Transverse colon (tissue), 4 donors: ENCODE data around the gene GALM. TPM values are rescaled to one million over a fixed set of nuclear protein-coding genes. Genes with fewer than 3 reads are reported as not detected.
"Not testable (repeated sequence)": the region's sequence is repeated elsewhere in the genome, so short reads cannot be mapped to it uniquely, and the experiment has no call there.

Experiments
- DNase-seq: peaks from one replicate; pipeline ENCODE4 v3.0.0-alpha.2; 2019
- H3K27ac ChIP-seq, 4 donors: fragments of 200-600 bp; sonication (generic); 2 replicates each; pipeline ENCODE4 v1.5.1; 2016 to 2018; ENCODE audit warnings: inconsistent platforms in 4 of 4
- H3K27me3 ChIP-seq: fragments of 200-600 bp; sonication (generic); 2 replicates; pipeline ENCODE4 v1.5.1; 2017; ENCODE audit warnings: inconsistent platforms
- H3K36me3 ChIP-seq, 4 donors: fragments of 200-600 bp; sonication (generic); 2 replicates each; pipeline ENCODE4 v1.5.1; 2017 to 2019; ENCODE audit warnings: inconsistent platforms in 4 of 4
- H3K4me1 ChIP-seq, 4 donors: fragments of 200-600 bp; sonication (generic); 2 replicates each; pipeline ENCODE4 v1.5.1; 2017 to 2020; ENCODE audit warnings: inconsistent platforms in 4 of 4
- H3K4me3 ChIP-seq, 4 donors: fragments of 200-600 bp; sonication (generic); 1 replicate in 1 of 4; 2 replicates in 3 of 4; pipeline versions ENCODE4 v1.5.1 to v1.6.1; 2017 to 2019; ENCODE audit warnings: inconsistent platforms in 4 of 4
- H3K9me3 ChIP-seq, 2 donors: fragments of 200-600 bp; sonication (generic); 2 replicates each; pipeline ENCODE4 v1.5.1; 2017 to 2019; ENCODE audit warnings: inconsistent platforms in 2 of 2
- CTCF ChIP-seq, 5 experiments: fragments of 200-600 bp in 3 of 5; fragments of 450-650 bp in 2 of 5; sonication (generic) in 3 of 5; IDR thresholded peaks; 1 replicate in 2 of 5; 2 replicates in 3 of 5; pipeline ENCODE4 v1.5.1; 2016 to 2017; ENCODE audit warnings: antibody characterized with exemption in 5 of 5, inconsistent platforms in 3 of 5, mild to moderate bottlenecking in 2 of 5, moderate library complexity in 1 of 5
- EP300 ChIP-seq: sonication (generic); formaldehyde crosslinking; IDR thresholded peaks from one replicate; pipeline ENCODE4 v1.6.1; 2017; ENCODE audit warnings: antibody characterized with exemption, low read depth
- POLR2A ChIP-seq: fragments of 450-650 bp; IDR thresholded peaks from one replicate; pipeline ENCODE4 v1.6.1; 2016; ENCODE audit warnings: antibody characterized with exemption, mild to moderate bottlenecking, moderate library complexity
- POLR2AphosphoS5 ChIP-seq, 3 donors: sonication (generic); formaldehyde crosslinking; IDR thresholded peaks; one replicate each; pipeline ENCODE4 v1.6.1; 2016; ENCODE audit warnings: antibody characterized with exemption in 3 of 3
- WGBS, 2 donors: methylation state at CpG; one replicate each; pipeline ENCODE4 v1.1.5; 2018; ENCODE audit warnings: low coverage in 1 of 2; 5-methylcytosine and 5-hydroxymethylcytosine counted together
- in situ Hi-C, 4 donors: fragments of 200-750 bp; cut with MboI; loops; one replicate each; pipeline versions ENCODE4 v1.15.0 to v1.15.1; 2017; ENCODE audit warnings: low sequenced_read_pairs in 3 of 4, low pct_ligation_motif_present in 1 of 4, low pct_unique_long_range_greater_than_20kb in 1 of 4
- intact Hi-C: fragments of 100-400 bp; cut with DNase I; formaldehyde crosslinking; loops from one replicate; pipeline ENCODE4 v1.15.1; 2023; ENCODE audit warnings: low total_unique reads
- total RNA-seq, 4 donors: library from RNA; depleted of rRNA; stranded (reverse); fragments of >200 nt; gene quantifications; one replicate each; pipeline ENCODE4 v1.1.0, GENCODE V29; 2016

Gene GALM
- total RNA-seq, 4 donors from 2014 or later, result 35.5 to 80.6 (median 70.9) TPM

- in situ Hi-C loops, result no loop called here
- no peak for DNase-seq
- intact Hi-C loops, result no loop called here
- peaks cover 0 to 4% (median 0%) of the 10 kb centered on the region in 4 donors for H3K4me1 ChIP-seq
- no peaks in the 10 kb centered on the region for H3K27me3 ChIP-seq
- no peak overlapping the region for H3K27ac ChIP-seq
- H3K36me3 ChIP-seq, result peaks cover 0 to 5% (median 0%) of the 10 kb centered on the region in 4 donors
- no peaks in the 10 kb centered on the region for H3K9me3 ChIP-seq
- no peak overlapping the region for H3K4me3 ChIP-seq
- TF ChIP-seq EP300 (no peak), POLR2AphosphoS5 (IDR thresholded peaks at IDR 0.05) (no peak), POLR2A (no peak), CTCF (IDR thresholded peaks at IDR 0.05) (no peak)
These were observed 45.6 kb downstream of the GALM start for GRCh38 chr2:38711558-38711957.

- Histone ChIP-seq H3K4me1 (peaks cover 0 to 4% (median 0%) of the 10 kb centered on the region in 4 donors), H3K27me3 (no peaks in the 10 kb centered on the region), H3K9me3 (no peaks in the 10 kb centered on the region), H3K36me3 (peaks cover 0 to 4% (median 0%) of the 10 kb centered on the region in 4 donors), H3K4me3 (no peak overlapping the region), H3K27ac (no peak overlapping the region)
- TF ChIP-seq POLR2AphosphoS5 (IDR thresholded peaks at IDR 0.05), result no peak
- TF ChIP-seq CTCF (IDR thresholded peaks at IDR 0.05), result no peak
- TF ChIP-seq POLR2A, result no peak
- TF ChIP-seq EP300, result no peak
- DNase-seq, result no peak
- intact Hi-C loops (no loop called here), in situ Hi-C loops (no loop called here)
- 86 to 98% methylated on average over 1 to 7 of the region's 7 CpGs for WGBS, 2 donors
These were observed 46.5 kb downstream of the GALM start for GRCh38 chr2:38712413-38712812.

GRCh38 chr2:38712871-38713270 lies 47.0 kb downstream of the GALM start:
- no peak for TF ChIP-seq EP300
- no peak for TF ChIP-seq POLR2AphosphoS5 (IDR thresholded peaks at IDR 0.05)
- no peak for TF ChIP-seq CTCF (IDR thresholded peaks at IDR 0.05)
- no peaks in the 10 kb centered on the region for H3K27me3 ChIP-seq
- intact Hi-C loops, result no loop called here
- no peak overlapping the region for H3K27ac ChIP-seq
- in situ Hi-C loops, result no loop called here
- H3K9me3 ChIP-seq, result no peaks in the 10 kb centered on the region
- 75 to 82% methylated on average over 2 to 4 of the region's 4 CpGs for WGBS, 2 donors
- DNase-seq, result no peak
- H3K4me3 ChIP-seq, result no peak overlapping the region
- no peaks in the 10 kb centered on the region for H3K36me3 ChIP-seq
- H3K4me1 ChIP-seq, result peaks cover 0 to 4% (median 0%) of the 10 kb centered on the region in 4 donors

DNA sequence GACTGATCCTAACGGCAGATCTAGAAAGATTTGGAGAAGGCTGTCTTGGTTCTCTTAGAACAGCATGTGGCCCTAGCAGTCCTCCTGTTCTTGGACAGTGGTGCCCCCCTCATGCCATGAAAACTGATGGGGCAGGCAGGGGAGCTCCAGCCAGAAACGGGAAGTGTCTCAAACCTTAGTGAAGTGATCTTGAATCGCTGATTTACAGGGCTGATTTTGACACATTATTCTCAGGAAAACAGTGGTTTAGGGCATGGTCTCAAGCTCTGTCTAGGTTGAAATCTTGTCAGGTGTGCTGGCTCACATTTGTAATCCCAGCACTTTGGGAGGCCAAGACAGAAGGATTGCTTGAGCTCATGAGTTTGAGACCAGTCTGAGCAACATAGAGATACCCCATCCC lies 47.4 kb downstream of the GALM start:
- no peak overlapping the region for H3K27ac ChIP-seq
- no peaks in the 10 kb centered on the region for H3K27me3 ChIP-seq
- TF ChIP-seq POLR2AphosphoS5 (IDR thresholded peaks at IDR 0.05) (no peak), CTCF (IDR thresholded peaks at IDR 0.05) (no peak), EP300 (no peak), POLR2A (no peak)
- in situ Hi-C loops, result no loop called here
- H3K4me3 ChIP-seq, result no peak overlapping the region
- H3K4me1 ChIP-seq, result peaks cover 0 to 4% (median 0%) of the 10 kb centered on the region in 4 donors
- intact Hi-C loops, result no loop called here
- no peaks in the 10 kb centered on the region for H3K9me3 ChIP-seq
- no peak for DNase-seq
- 80% methylated on average over 3 of the region's 3 CpGs; no CpG with 5 or more reads in 1 of the 2 donors for WGBS, 2 donors
- H3K36me3 ChIP-seq, result no peaks in the 10 kb centered on the region

GRCh38 chr2:38714941-38715340 lies 49.0 kb downstream of the GALM start:
- H3K4me3 ChIP-seq, H3K27ac ChIP-seq, H3K27me3 ChIP-seq, DNase-seq, H3K4me1 ChIP-seq, in situ Hi-C loops, H3K36me3 ChIP-seq, H3K9me3 ChIP-seq, intact Hi-C loops: not testable (repeated sequence)
- WGBS, 2 donors, result 87 to 100% methylated on average over 1 of the region's 1 CpG
